HG03108 (cell line): ENCODE data around the gene TMEM126B.
"Not testable (repeated sequence)": the region's sequence is repeated elsewhere in the genome, so short reads cannot be mapped to it uniquely, and the experiment has no call there.

ENCODE experiments used
- ATAC-seq: cut with Tn5 transposase; IDR thresholded peaks from one replicate; pipeline ENCODE4 v1.9.1; 2021; ENCODE audit warnings: moderate library complexity; ENCODE audit not compliant: unreplicated experiment

TMEM126B gene

DNA sequence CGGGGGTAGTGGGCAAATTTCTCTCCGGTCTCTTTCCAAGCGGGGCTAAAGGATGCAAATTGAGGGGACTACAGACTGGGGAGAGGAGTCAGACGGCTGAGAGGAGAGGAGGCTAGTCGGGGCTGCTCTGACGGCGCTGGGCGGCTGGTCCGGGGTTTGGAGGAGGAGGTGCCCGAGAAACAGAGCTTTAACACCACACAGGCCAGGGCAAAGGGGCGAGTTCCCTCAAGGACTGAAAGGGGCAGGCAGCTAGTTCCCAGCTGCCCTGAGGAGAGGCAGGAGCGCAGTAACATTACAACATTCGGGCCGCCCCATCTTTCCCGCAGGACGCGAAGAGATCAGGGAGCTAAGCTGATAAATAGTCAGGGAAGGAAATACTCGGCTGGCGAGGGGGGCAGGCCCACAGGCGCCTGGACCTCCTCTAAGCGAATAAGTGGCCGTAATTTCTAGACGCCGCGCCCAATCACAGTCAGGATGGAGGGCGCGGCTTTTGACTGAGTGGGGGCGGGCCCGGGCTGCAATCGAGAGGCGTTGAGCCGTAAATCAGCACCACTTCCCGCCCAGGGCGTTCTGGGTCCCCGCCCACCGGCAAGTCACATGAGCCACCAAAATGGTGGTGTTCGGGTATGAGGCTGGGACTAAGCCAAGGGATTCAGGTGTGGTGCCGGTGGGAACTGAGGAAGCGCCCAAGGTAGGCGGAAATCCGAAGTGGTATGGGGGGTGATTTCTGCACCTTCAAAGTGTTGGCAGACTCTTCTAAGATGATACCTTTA lies at the start of gene TMEM126B:
Gene TMEM126B, plus strand, starts transcription at position 596 of the 773 bp plus-strand sequence. Its CDS starts 15 bp downstream, at position 611.
- peak; percentile 99 for ATAC-seq

DNA sequence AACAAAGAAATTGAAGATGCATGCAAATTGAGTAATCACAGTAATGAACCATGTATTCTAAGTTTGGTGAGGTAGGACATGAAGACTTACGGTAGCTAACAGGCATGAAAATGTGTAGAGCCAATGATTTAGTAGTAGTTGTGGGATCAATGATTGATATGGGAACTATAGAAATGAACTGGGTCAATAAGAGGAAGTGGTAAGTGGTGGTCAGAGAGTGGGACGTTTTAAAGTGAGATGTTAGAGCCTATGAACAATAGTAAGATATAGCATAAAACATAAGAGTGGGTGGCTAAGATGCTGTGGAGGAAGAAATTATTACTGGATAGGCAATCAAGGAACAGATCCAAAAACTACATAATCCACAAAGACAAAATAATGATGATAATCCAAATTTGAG lies 46.3 kb upstream of the TMEM126B start:
- no peak for ATAC-seq

DNA sequence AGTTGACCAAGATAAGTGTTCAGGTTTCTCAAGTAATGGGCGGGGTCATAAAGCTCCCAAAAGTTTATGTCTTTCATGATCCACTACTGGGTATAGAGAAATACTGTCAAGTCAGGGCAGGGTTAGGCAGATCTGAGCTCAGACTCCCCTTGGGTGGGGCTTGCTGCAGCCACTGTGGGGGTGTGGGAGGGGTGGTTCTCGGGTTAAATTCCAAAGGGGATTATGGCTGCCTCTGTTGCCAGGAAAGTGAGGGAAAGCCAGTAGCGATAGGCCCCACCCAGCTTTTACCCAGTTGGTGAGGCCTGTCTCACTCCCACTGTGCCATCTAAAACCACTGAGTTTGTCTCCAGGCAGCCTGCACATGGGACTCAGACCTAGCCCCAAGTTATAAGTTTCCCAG lies 39.0 kb upstream of the TMEM126B start:
- no peak for ATAC-seq

DNA sequence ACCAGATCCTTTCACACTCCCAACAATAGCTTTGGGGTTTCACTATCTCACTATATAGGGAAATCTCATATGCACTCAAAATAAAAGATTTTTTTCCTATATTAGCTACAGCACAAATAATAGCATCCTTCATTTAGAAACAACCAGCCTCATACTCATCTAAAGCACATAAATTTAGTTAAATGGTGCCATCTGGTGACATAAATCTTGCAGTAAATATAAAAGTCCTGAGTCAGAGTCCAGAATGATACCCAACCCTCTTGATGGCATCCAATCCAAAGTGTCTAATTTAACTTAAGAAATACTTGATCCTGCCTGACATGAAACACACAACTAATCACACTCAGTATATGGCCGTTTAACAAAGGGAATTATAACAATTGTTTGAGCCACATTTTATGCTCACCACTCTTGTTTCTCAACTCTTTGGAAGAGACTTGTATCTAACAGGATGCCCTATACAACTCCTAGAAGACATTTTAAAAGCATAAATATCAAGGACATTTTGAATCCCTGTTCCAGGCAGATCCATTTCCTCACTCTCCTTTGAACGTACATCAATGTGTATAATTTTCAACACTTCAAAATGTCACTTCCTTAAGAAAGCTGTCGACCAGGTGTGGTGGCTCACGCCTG lies 37.4 kb upstream of the TMEM126B start:
- no peak for ATAC-seq

- ATAC-seq, result no peak
Observed at GRCh38 chr11:85595285-85595884, 33.0 kb upstream of the TMEM126B start.

DNA sequence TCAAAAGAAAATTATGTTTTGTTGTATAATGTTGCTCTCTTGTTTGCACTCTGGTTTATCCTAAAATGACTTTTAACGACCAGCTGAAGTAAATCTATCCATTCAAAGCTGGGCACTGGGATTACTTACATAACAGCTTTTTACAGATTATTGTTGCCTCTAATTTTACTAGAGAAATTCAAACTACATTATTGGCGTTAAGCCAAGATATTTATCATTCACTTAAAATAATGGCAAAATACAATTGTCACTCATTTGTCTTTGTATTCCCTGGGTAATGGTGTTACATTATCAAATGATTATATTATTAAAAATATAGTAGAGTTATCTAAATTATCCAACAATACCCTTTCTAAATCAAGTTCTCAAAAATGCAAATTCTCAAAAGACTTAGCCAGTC lies 31.5 kb upstream of the TMEM126B start:
- no peak for ATAC-seq

- no peak for ATAC-seq
Observed at GRCh38 chr11:85599083-85599482, 29.3 kb upstream of the TMEM126B start.

GRCh38 chr11:85602526-85603213 lies 25.7 kb upstream of the TMEM126B start:
- ATAC-seq, result no peak

- ATAC-seq, result no peak
Observed at GRCh38 chr11:85603220-85603619, 25.2 kb upstream of the TMEM126B start.

DNA sequence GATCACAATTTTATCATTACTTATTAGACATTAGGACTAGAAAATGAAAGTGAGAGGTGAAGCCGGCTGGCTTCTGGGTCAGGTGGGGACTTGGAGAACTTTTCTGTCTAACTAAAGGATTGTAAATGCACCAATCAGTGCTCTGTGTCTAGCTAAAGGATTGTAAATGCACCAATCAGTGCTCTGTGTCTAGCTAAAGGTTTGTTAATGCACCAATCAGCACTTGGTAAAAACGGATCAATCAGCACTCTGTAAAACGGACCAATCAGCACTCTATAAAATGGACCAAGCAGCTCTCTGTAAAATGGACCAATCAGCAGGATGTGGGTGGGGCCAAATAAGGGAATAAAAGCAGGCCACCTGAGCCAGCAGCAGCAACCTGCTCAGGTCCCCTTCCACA lies 22.2 kb upstream of the TMEM126B start:
- ATAC-seq, result not testable (repeated sequence)

GRCh38 chr11:85608621-85609020 lies 19.8 kb upstream of the TMEM126B start:
- not testable (repeated sequence) for ATAC-seq

DNA sequence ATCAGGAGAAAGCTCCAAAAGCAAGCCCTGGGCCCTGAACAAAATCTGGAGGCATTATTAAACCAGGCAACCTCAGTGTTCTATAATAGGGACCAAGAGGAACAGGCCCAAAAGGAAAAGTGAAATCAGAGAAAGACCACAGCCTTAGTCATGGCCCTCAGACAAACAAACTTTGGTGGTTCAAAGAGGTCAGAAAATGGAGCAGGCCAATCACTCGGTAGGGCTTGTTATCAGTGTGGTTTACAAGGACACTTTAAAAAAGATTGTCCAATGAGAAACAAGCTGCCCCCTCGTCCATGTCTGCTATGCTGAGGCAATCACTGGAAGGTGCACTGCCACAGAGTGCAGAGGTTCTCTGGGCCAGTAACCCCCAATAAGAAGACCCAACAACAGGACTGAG lies 19.1 kb upstream of the TMEM126B start:
- ATAC-seq, result not testable (repeated sequence)

DNA sequence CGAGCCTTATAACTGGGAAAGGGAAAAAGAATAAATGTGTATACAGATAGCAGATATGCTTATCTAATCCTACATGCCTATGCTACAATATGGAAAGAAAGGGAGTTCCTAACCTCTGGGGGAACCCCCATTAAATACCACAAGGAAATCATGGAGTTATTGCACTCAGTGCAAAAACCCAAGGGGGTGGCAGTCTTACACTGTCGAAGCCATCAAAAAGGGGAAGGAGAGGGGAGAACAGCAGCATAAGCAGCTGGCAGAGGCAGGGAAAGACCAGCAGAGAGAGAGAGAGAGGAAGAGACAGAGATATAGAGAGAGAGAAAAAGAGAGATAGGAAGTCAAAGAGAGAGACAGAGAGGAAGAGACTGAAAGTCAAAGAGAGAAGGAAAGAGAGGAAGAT lies 16.8 kb upstream of the TMEM126B start:
- ATAC-seq, result not testable (repeated sequence)

DNA sequence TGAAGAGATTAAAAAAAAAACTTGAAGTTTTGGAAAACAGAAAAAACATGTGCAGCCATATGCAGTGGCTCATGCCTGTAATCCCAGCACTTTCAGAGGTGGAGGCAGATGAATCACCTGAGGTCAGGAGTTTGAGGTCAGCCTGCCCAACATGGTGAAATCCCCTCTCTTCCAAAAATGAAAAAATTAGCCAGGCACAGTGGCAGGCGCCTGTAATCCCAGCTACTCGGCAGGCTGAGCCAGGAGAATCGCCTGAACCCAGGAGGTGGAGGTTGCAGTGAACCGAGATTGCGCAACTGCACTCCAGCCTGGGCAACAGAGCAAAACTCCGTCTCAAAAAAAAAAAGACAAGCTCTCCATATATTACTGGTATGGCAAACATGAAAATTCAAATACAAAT lies 8.9 kb upstream of the TMEM126B start:
- ATAC-seq, result no peak

DNA sequence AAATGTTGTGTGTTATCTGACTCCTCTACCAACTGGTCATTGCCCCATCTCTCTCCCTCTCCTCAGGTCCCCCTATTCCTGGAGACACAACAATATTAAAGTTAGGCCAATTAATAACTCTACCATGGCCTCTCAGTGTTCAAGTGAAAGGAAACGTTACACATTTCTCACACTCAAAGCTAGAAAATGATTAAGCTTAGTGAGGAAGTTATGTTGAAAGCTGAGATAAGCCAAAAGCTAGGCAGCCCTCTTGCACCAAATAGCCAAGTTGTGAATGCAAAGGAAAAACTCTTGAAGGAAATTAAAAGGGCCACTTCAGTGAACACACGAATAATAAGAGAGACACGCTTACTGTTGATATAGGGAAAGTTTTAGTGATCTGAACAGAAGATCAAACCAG lies 8.1 kb upstream of the TMEM126B start:
- ATAC-seq, result no peak

DNA sequence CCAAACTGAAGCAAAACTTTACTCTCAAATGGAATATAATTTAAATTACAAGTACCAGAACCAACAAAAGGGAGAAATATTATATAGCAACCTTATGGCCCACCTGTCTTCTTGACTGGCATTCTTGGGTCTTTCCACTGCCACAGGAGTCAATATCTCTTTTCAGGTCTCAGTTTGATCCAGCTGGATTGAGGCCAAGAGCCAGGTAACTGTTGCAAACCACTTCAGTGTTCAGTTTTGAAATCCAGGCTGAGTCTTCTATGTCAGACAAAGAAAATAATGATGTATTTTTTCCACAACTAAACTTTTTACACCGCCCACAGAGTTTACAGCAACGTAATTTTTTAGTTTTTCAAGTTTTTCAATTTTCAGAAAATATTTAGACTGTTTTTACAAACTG lies 1.9 kb upstream of the TMEM126B start:
- no peak for ATAC-seq

DNA sequence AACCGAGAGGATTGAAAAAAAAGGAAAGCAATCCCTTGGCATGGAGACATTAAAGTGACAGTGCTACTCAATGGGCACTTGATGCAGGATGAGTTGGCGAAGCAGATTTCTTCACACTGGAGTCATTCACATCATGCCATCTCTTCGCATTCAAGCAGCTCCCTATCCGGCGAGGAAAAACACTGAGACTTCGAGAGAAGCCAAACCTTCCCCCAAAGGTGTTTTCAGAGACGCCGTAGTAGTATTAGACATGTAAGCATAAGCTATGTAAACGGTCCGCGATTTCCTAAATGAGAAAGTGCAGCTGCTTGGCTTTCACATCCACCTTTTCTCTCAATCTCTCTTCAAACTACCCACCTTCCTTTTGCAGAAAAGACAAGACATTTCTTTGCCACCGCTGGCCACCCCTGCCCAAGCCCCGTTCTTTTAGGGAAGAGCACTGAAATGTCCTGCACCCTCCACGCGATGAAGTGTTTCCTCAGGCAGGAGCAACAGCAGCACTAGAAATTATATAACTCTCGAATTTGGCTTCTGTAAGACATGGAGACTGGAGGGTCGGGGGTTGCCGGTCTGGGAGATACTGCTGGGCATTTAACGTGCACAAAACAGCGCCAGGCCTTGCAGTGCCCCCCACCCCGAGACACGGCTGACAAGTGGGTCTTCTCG lies 928 bp upstream of the TMEM126B start, which contains the start of gene DLG2:
Gene DLG2, minus strand, starts transcription at position 13 of the 666 bp plus-strand sequence.
- ATAC-seq, result no peak

GRCh38 chr11:85628771-85629341 lies 463 bp downstream of the TMEM126B start:
- no peak for ATAC-seq

GRCh38 chr11:85634747-85635146 lies 6.4 kb downstream of the TMEM126B start:
- ATAC-seq, result no peak

GRCh38 chr11:85643191-85643614 lies 14.8 kb downstream of the TMEM126B start:
- ATAC-seq, result no peak
